ENCODE measurements around the gene TRAF3.

TRAF3 gene

DNA sequence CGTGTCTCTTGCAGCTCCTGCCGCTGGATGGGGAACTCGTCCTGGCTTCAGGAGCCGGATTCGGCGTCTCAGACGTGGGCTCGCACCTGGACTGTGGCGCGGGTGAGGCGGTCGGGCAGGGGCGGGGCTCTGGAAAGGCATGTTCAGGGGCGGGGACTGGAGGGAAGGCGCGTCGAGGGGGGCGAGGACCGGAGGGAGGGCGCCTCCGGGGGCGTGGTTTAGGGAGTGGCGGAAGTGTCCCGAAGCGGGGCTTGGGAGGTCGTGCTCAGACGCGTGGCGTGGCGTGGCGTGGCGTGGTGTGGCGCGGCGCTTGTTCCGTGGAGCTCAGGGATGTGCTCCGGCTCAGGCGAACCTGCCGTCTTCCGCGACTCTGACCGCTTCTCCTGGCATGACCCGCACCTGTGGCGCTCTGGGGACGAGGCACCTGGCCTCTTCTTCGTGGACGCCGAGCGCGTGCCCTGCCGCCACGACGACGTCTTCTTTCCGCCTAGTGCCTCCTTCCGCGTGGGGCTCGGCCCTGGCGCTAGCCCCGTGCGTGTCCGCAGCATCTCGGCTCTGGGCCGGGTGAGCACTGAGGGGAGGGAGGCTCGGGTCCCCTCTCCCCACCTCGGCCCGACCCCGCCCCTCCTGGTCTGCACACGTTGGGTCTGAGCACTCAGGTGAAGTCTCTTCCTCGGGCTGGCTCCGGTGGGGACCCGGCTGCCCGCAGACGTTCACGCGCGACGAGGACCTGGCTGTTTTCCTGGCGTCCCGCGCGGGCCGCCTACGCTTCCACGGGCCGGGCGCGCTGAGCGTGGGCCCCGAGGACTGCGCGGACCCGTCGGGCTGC is 151.4 kb downstream of the TRAF3 start:
- Histone ChIP-seq H3K4me1 (ENCODE audit: insufficient read depth, low read length, severe bottlenecking) (peaks cover 48% of the 10 kb centered on the region), H3K79me2 (ENCODE audit: insufficient read depth, low read length) (no peaks in the 10 kb centered on the region), H3K27ac (ENCODE audit: low read depth, low read length, poor library complexity, severe bottlenecking) (no peak overlapping the region), H3K9ac (ENCODE audit: low read length) (peak overlapping the region; percentile 39; the same call in 1 of the 2 replicates), H2AFZ (ENCODE audit: low read length) (no peak overlapping the region), H3K9me2 (ENCODE audit: low read depth, low read length) (no peaks in the 10 kb centered on the region), H3K36me3 (ENCODE audit: insufficient read depth, low read length) (no peaks in the 10 kb centered on the region), H3K27me3 (ENCODE audit: insufficient read depth, low read length) (no peaks in the 10 kb centered on the region), H3K4me2 (ENCODE audit: low read length) (peak overlapping the region; percentile 57), H3K4me3 (ENCODE audit: low read depth, low read length, poor library complexity, severe bottlenecking) (peak overlapping the region; percentile 52), H4K20me1 (ENCODE audit: insufficient read depth, low read length) (no peaks in the 10 kb centered on the region), H3F3A (ENCODE audit: insufficient read depth, low read length) (no peaks in the 10 kb centered on the region), H3K9me3 (ENCODE audit: low read length) (no peaks in the 10 kb centered on the region)
- TF ChIP-seq, protein P1, sequence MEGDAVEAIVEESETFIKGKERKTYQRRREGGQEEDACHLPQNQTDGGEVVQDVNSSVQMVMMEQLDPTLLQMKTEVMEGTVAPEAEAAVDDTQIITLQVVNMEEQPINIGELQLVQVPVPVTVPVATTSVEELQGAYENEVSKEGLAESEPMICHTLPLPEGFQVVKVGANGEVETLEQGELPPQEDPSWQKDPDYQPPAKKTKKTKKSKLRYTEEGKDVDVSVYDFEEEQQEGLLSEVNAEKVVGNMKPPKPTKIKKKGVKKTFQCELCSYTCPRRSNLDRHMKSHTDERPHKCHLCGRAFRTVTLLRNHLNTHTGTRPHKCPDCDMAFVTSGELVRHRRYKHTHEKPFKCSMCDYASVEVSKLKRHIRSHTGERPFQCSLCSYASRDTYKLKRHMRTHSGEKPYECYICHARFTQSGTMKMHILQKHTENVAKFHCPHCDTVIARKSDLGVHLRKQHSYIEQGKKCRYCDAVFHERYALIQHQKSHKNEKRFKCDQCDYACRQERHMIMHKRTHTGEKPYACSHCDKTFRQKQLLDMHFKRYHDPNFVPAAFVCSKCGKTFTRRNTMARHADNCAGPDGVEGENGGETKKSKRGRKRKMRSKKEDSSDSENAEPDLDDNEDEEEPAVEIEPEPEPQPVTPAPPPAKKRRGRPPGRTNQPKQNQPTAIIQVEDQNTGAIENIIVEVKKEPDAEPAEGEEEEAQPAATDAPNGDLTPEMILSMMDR (IDR thresholded peaks at IDR 0.05; ENCODE audit: low read length) = no peak
- no peak for TF ChIP-seq EZH2 (IDR thresholded peaks at IDR 0.05; ENCODE audit: borderline replicate concordance, low read length)

DNA sequence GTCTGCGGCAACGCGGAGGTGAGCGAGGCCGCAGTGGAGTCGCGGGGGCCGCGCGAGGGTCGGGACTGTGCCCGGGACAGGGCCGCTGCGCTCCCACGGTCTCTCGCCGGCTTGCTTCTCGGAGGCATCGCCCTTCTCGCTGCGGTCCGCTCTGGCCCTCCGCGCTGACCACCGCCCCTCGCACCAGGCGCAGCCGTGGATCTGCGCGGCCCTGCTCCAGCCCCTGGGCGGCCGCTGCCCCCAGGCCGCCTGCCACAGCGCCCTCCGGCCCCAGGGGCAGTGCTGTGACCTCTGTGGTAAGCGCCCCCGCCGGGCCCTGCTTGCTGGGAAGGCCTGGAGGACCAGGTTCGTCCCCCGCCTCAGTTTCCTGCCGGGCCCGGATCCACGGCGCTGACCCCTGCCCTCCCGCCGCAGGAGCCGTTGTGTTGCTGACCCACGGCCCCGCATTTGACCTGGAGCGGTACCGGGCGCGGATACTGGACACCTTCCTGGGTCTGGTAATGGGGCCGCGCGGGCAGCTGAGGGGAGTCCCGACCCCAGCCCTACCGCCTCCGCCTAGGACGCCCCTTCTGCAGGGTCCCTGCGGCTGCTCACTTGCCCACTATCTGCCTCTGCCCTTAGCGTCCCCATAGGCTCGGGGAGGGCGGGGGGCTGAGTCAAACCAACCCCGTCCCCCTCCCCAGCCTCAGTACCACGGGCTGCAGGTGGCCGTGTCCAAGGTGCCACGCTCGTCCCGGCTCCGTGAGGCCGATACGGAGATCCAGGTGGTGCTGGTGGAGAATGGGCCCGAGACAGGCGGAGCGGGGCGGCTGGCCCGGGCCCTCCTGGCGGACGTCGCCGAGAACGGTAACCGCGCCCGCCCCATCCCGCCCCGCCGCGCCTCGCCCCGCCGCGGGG is 152.2 kb downstream of the TRAF3 start:
- Histone ChIP-seq H3K36me3 (ENCODE audit: insufficient read depth, low read length) (no peaks in the 10 kb centered on the region), H3K27me3 (ENCODE audit: insufficient read depth, low read length) (no peaks in the 10 kb centered on the region), H3K79me2 (ENCODE audit: insufficient read depth, low read length) (no peaks in the 10 kb centered on the region), H3K9me2 (ENCODE audit: low read depth, low read length) (no peaks in the 10 kb centered on the region), H3K27ac (ENCODE audit: low read depth, low read length, poor library complexity, severe bottlenecking) (no peak overlapping the region), H3K9ac (ENCODE audit: low read length) (no peak overlapping the region), H3K9me3 (ENCODE audit: low read length) (no peaks in the 10 kb centered on the region), H3K4me1 (ENCODE audit: insufficient read depth, low read length, severe bottlenecking) (peaks cover 57% of the 10 kb centered on the region), H3F3A (ENCODE audit: insufficient read depth, low read length) (no peaks in the 10 kb centered on the region), H4K20me1 (ENCODE audit: insufficient read depth, low read length) (no peaks in the 10 kb centered on the region), H2AFZ (ENCODE audit: low read length) (no peak overlapping the region), H3K4me3 (ENCODE audit: low read depth, low read length, poor library complexity, severe bottlenecking) (peak overlapping the region; percentile 52), H3K4me2 (ENCODE audit: low read length) (no peak overlapping the region)
- TF ChIP-seq EZH2 (IDR thresholded peaks at IDR 0.05; ENCODE audit: borderline replicate concordance, low read length) = no peak
- TF ChIP-seq, protein P1 (IDR thresholded peaks at IDR 0.05; ENCODE audit: low read length) = no peak

- Histone ChIP-seq H3K79me2 (ENCODE audit: insufficient read depth, low read length) (no peaks in the 10 kb centered on the region), H3K4me2 (ENCODE audit: low read length) (no peak overlapping the region), H3K4me1 (ENCODE audit: insufficient read depth, low read length, severe bottlenecking) (peaks cover 64% of the 10 kb centered on the region), H3K4me3 (ENCODE audit: low read depth, low read length, poor library complexity, severe bottlenecking) (no peak overlapping the region), H3K27me3 (ENCODE audit: insufficient read depth, low read length) (no peaks in the 10 kb centered on the region), H3K36me3 (ENCODE audit: insufficient read depth, low read length) (no peaks in the 10 kb centered on the region), H2AFZ (ENCODE audit: low read length) (no peak overlapping the region), H3K9me2 (ENCODE audit: low read depth, low read length) (no peaks in the 10 kb centered on the region), H3K27ac (ENCODE audit: low read depth, low read length, poor library complexity, severe bottlenecking) (no peak overlapping the region), H3K9me3 (ENCODE audit: low read length) (no peaks in the 10 kb centered on the region), H3K9ac (ENCODE audit: low read length) (no peak overlapping the region), H3F3A (ENCODE audit: insufficient read depth, low read length) (no peaks in the 10 kb centered on the region), H4K20me1 (ENCODE audit: insufficient read depth, low read length) (no peaks in the 10 kb centered on the region)
- TF ChIP-seq, protein P1 (IDR thresholded peaks at IDR 0.05; ENCODE audit: low read length) = no peak
- TF ChIP-seq EZH2 (IDR thresholded peaks at IDR 0.05; ENCODE audit: borderline replicate concordance, low read length) = no peak
These were observed 153.0 kb downstream of the TRAF3 start for GRCh38 chr14:102930138-102930752.

Data from OCI-LY1 (cell line).